ENCODE data around the gene VPS13D.
"Not testable (repeated sequence)": the region's sequence is repeated elsewhere in the genome, so short reads cannot be mapped to it uniquely, and the experiment has no call there.

Gene VPS13D

DNA sequence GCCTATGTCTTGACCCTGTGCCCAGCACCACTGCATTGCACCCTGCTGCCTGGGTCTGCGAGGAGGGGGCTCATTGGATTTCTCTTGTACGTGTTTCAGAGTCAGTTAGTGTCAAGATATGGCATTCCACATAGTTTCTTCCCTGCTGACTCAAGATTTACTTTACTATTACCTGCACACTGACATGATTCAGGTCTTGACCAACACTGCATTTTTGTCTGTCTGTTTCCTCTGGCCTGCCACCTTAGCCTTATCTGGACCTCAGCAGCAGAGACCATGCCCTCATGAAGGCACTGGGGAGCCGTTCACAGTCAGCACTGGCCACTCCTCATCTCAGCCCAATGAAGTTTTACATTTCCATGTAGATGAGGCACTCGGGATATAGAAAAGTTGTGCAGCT, 232.8 kb downstream of the VPS13D start:
- Histone ChIP-seq H3K4me1 (ENCODE audit: control insufficient read depth, insufficient read depth, low read length) (peaks cover 38% of the 10 kb centered on the region), H3K4me3 (ENCODE audit: low read length) (no peak overlapping the region), H3K9ac (ENCODE audit: low read depth, low read length) (no peak overlapping the region), H3K4me2 (ENCODE audit: low read length) (no peak overlapping the region), H3K27me3 (ENCODE audit: control insufficient read depth, insufficient read depth, low read length) (no peaks in the 10 kb centered on the region), H3K9me3 (replicated peaks; ENCODE audit: low read length) (no peaks in the 10 kb centered on the region), H3K36me3 (ENCODE audit: insufficient read depth, low read length) (peaks cover 15% of the 10 kb centered on the region)

GRCh38 chr1:12464045-12464461, 234.2 kb downstream of the VPS13D start:
- H3K4me3 ChIP-seq (ENCODE audit: low read length): no peak overlapping the region
- peaks cover 15% of the 10 kb centered on the region for H3K36me3 ChIP-seq (ENCODE audit: insufficient read depth, low read length)
- H3K4me1 ChIP-seq (ENCODE audit: control insufficient read depth, insufficient read depth, low read length): peaks cover 26% of the 10 kb centered on the region
- no peak overlapping the region for H3K9ac ChIP-seq (ENCODE audit: low read depth, low read length)
- H3K9me3 ChIP-seq (replicated peaks; ENCODE audit: low read length): no peaks in the 10 kb centered on the region
- no peak overlapping the region for H3K4me2 ChIP-seq (ENCODE audit: low read length)
- no peaks in the 10 kb centered on the region for H3K27me3 ChIP-seq (ENCODE audit: control insufficient read depth, insufficient read depth, low read length)

DNA sequence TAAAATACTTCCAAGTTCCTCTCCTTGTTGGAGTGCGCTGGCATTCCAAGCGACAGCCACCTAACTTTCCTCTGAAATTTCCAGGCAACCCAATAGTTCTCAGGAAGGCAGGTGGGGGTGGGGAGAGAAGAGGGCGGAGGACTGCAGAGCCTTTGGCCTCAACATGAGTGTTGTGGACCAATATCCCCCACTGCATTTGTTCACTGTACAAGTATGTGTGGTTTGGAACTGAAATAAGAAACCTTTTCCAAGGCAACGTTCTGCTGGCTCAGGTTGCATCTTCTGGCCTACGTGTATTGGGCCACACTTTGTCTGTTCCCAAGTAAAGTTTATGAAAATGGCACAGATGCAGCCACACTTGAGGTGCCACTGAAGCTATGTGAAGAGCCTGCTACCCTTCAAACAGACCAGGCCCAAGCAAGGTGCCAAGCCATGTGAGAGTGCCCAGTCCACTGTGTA, 234.8 kb downstream of the VPS13D start:
- no peak overlapping the region for H3K4me2 ChIP-seq (ENCODE audit: low read length)
- H3K4me1 ChIP-seq (ENCODE audit: control insufficient read depth, insufficient read depth, low read length): peaks cover 26% of the 10 kb centered on the region
- no peak overlapping the region for H3K4me3 ChIP-seq (ENCODE audit: low read length)
- peaks cover 15% of the 10 kb centered on the region for H3K36me3 ChIP-seq (ENCODE audit: insufficient read depth, low read length)
- no peak overlapping the region for H3K9ac ChIP-seq (ENCODE audit: low read depth, low read length)
- no peaks in the 10 kb centered on the region for H3K27me3 ChIP-seq (ENCODE audit: control insufficient read depth, insufficient read depth, low read length)
- no peaks in the 10 kb centered on the region for H3K9me3 ChIP-seq (replicated peaks; ENCODE audit: low read length)

DNA sequence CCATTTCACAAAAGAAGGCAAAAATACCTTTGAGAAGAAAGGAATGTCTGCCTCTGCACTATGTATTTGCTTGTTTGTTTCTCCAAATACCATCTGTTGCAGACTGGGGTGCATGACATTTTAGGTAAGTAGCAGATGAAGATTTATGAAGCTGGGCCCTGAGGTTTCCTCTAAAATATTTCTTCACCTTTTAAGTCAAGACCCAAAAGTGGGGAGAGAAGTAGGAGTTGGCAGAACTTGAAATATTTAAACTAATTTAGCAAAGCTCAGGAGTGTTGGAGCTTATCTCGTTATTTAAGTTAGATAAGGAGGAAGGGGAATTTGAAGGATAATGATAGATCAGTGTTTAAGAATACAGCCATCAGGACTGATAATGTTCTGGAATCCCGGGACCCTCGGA, 235.3 kb downstream of the VPS13D start:
- Histone ChIP-seq H3K9me3 (replicated peaks; ENCODE audit: low read length) (no peaks in the 10 kb centered on the region), H3K27me3 (ENCODE audit: control insufficient read depth, insufficient read depth, low read length) (no peaks in the 10 kb centered on the region), H3K4me2 (ENCODE audit: low read length) (no peak overlapping the region), H3K36me3 (ENCODE audit: insufficient read depth, low read length) (peaks cover 12% of the 10 kb centered on the region), H3K4me3 (ENCODE audit: low read length) (no peak overlapping the region), H3K4me1 (ENCODE audit: control insufficient read depth, insufficient read depth, low read length) (peaks cover 26% of the 10 kb centered on the region), H3K9ac (ENCODE audit: low read depth, low read length) (no peak overlapping the region)

DNA sequence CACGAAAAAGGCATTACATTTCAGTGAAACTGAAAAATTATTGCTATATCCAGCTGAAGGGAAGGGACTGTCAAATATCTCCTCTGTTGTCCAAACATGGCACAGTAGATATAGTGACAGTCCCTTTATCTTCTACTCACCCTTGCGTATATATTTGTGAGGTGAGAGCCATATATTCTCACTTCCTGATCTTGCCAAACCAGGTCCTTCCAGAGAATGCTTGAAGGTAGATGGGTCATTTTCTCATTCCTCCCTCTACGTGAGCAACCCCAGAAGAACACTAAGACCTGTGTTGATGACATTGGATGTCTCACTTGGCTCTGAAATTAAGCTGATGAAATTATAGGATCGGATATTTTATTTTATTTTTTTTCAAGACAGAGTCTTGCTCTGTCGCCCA, 237.0 kb downstream of the VPS13D start:
- Histone ChIP-seq H3K36me3 (ENCODE audit: insufficient read depth, low read length) (peaks cover 6% of the 10 kb centered on the region), H3K9ac (ENCODE audit: low read depth, low read length) (no peak overlapping the region), H3K4me3 (ENCODE audit: low read length) (no peak overlapping the region), H3K4me2 (ENCODE audit: low read length) (no peak overlapping the region), H3K4me1 (ENCODE audit: control insufficient read depth, insufficient read depth, low read length) (peaks cover 16% of the 10 kb centered on the region), H3K9me3 (replicated peaks; ENCODE audit: low read length) (no peaks in the 10 kb centered on the region), H3K27me3 (ENCODE audit: control insufficient read depth, insufficient read depth, low read length) (no peaks in the 10 kb centered on the region)

- Histone ChIP-seq H3K27me3 (ENCODE audit: control insufficient read depth, insufficient read depth, low read length) (no peaks in the 10 kb centered on the region), H3K36me3 (ENCODE audit: insufficient read depth, low read length) (peaks cover 4% of the 10 kb centered on the region), H3K9ac (ENCODE audit: low read depth, low read length) (no peak overlapping the region), H3K4me1 (ENCODE audit: control insufficient read depth, insufficient read depth, low read length) (peaks cover 16% of the 10 kb centered on the region), H3K4me2 (ENCODE audit: low read length) (no peak overlapping the region), H3K9me3 (replicated peaks; ENCODE audit: low read length) (no peaks in the 10 kb centered on the region), H3K4me3 (ENCODE audit: low read length) (no peak overlapping the region)
Measured at GRCh38 chr1:12467570-12468286, 237.9 kb downstream of the VPS13D start.

GRCh38 chr1:12468323-12468722, 238.5 kb downstream of the VPS13D start:
- no peaks in the 10 kb centered on the region for H3K27me3 ChIP-seq (ENCODE audit: control insufficient read depth, insufficient read depth, low read length)
- H3K4me3 ChIP-seq (ENCODE audit: low read length): no peak overlapping the region
- H3K9ac ChIP-seq (ENCODE audit: low read depth, low read length): no peak overlapping the region
- no peaks in the 10 kb centered on the region for H3K9me3 ChIP-seq (replicated peaks; ENCODE audit: low read length)
- H3K4me1 ChIP-seq (ENCODE audit: control insufficient read depth, insufficient read depth, low read length): peaks cover 18% of the 10 kb centered on the region
- no peaks in the 10 kb centered on the region for H3K36me3 ChIP-seq (ENCODE audit: insufficient read depth, low read length)
- H3K4me2 ChIP-seq (ENCODE audit: low read length): no peak overlapping the region

DNA sequence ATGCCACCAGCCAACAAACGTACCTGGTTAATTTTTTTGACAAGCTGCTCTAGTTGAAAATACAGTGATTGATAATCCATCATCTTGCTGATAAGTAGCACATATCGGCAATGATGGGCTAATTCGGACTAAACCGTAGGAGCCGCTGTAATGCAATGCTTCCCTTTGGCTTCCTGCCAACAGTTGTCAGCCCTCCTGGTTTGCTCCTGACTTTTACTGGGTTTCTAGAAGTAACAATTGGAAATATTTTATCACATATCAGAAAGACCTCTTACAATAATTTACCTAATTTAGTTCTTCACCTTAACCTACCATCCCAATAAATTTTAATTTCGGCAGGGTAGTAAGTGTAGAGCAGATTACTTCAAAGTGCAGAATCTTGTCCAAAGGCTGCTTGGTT, 239.7 kb downstream of the VPS13D start:
- no peaks in the 10 kb centered on the region for H3K9me3 ChIP-seq (replicated peaks; ENCODE audit: low read length)
- H3K36me3 ChIP-seq (ENCODE audit: insufficient read depth, low read length): peaks cover 4% of the 10 kb centered on the region
- H3K9ac ChIP-seq (ENCODE audit: low read depth, low read length): no peak overlapping the region
- H3K27me3 ChIP-seq (ENCODE audit: control insufficient read depth, insufficient read depth, low read length): no peaks in the 10 kb centered on the region
- no peak overlapping the region for H3K4me3 ChIP-seq (ENCODE audit: low read length)
- no peak overlapping the region for H3K4me2 ChIP-seq (ENCODE audit: low read length)
- peaks cover 14% of the 10 kb centered on the region for H3K4me1 ChIP-seq (ENCODE audit: control insufficient read depth, insufficient read depth, low read length)

- Histone ChIP-seq H3K36me3 (ENCODE audit: insufficient read depth, low read length) (peaks cover 4% of the 10 kb centered on the region), H3K4me1 (ENCODE audit: control insufficient read depth, insufficient read depth, low read length) (peaks cover 10% of the 10 kb centered on the region), H3K9ac (ENCODE audit: low read depth, low read length) (no peak overlapping the region), H3K4me2 (ENCODE audit: low read length) (no peak overlapping the region), H3K9me3 (replicated peaks; ENCODE audit: low read length) (no peaks in the 10 kb centered on the region), H3K27me3 (ENCODE audit: control insufficient read depth, insufficient read depth, low read length) (no peaks in the 10 kb centered on the region), H3K4me3 (ENCODE audit: low read length) (no peak overlapping the region)
Measured at GRCh38 chr1:12469990-12470389, 240.2 kb downstream of the VPS13D start.

GRCh38 chr1:12470916-12471315, 241.1 kb downstream of the VPS13D start:
- not testable (repeated sequence) for H3K9ac ChIP-seq (ENCODE audit: low read depth, low read length); H3K36me3 ChIP-seq (ENCODE audit: insufficient read depth, low read length); H3K9me3 ChIP-seq (replicated peaks; ENCODE audit: low read length); H3K27me3 ChIP-seq (ENCODE audit: control insufficient read depth, insufficient read depth, low read length); H3K4me2 ChIP-seq (ENCODE audit: low read length); H3K4me3 ChIP-seq (ENCODE audit: low read length)
- H3K4me1 ChIP-seq (ENCODE audit: control insufficient read depth, insufficient read depth, low read length): peaks cover 16% of the 10 kb centered on the region

GRCh38 chr1:12472156-12472797, 242.4 kb downstream of the VPS13D start:
- H3K27me3 ChIP-seq (ENCODE audit: control insufficient read depth, insufficient read depth, low read length): no peaks in the 10 kb centered on the region
- H3K4me1 ChIP-seq (ENCODE audit: control insufficient read depth, insufficient read depth, low read length): peaks cover 21% of the 10 kb centered on the region
- H3K9ac ChIP-seq (ENCODE audit: low read depth, low read length): no peak overlapping the region

More at GRCh38 chr1:12472156-12472797, 242.4 kb downstream of the VPS13D start:
- no peak overlapping the region for H3K4me3 ChIP-seq (ENCODE audit: low read length)
- peaks cover 6% of the 10 kb centered on the region for H3K36me3 ChIP-seq (ENCODE audit: insufficient read depth, low read length)
- no peak overlapping the region for H3K4me2 ChIP-seq (ENCODE audit: low read length)
- no peaks in the 10 kb centered on the region for H3K9me3 ChIP-seq (replicated peaks; ENCODE audit: low read length)

Data from skeletal muscle satellite cell (primary cell).